GM18867 (cell line): Measurements from ENCODE around the gene SLC17A9.

ENCODE experiments used
- ATAC-seq: cut with Tn5 transposase; IDR thresholded peaks from one replicate; pipeline ENCODE4 v1.9.1; 2021; ENCODE audit warnings: mild to moderate bottlenecking, moderate library complexity; ENCODE audit not compliant: unreplicated experiment

Gene SLC17A9

DNA sequence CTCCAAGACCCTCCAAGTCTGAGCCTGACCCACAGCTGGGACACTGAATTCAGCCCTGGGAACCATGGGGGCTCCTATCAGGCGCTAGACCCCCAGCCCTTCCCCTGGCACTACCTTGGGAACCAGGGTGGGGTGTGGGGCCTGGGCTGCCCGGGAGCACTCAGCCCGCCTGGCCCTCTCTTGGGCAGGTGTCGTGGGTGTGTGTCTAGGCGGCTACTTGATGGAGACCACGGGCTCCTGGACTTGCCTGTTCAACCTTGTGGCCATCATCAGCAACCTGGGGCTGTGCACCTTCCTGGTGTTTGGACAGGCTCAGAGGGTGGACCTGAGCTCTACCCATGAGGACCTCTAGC lies 14.6 kb downstream of the SLC17A9 start:
- no peak for ATAC-seq

DNA sequence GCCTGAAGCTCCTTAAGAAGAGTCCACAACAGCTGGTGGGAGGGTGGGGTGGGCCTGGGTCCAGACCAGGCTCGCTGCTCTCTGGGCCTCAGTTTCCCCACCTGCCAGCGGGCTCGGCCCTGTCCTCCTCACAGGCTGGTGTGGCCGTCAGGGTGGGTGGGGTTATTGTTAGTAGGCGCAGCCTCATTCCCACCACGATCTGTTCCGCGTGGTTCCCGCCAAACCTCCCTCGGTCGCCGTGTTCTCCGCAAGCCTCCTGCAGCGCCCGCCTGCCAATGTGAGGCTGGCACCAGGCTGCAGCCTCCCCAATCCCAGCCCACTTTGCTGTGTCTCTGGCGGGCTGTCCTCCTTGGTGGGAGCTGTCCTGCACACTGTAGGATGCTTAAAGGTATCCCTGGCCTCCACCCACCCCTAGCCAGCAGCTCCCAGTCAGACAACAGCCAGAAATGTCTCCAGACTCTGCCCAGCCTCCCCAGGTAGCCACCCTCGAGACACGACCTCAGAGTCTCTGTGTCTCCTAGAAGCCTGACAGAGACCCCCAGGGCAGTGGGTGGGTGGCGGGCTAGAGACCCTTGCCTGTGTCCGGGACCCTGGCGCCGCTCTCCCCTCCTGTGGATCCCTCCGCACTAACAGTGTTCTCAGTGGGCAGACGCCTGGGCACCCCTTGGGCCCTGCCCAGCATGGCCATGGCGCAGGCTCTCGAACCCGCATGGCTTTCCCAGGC lies 15.3 kb downstream of the SLC17A9 start:
- no peak for ATAC-seq

DNA sequence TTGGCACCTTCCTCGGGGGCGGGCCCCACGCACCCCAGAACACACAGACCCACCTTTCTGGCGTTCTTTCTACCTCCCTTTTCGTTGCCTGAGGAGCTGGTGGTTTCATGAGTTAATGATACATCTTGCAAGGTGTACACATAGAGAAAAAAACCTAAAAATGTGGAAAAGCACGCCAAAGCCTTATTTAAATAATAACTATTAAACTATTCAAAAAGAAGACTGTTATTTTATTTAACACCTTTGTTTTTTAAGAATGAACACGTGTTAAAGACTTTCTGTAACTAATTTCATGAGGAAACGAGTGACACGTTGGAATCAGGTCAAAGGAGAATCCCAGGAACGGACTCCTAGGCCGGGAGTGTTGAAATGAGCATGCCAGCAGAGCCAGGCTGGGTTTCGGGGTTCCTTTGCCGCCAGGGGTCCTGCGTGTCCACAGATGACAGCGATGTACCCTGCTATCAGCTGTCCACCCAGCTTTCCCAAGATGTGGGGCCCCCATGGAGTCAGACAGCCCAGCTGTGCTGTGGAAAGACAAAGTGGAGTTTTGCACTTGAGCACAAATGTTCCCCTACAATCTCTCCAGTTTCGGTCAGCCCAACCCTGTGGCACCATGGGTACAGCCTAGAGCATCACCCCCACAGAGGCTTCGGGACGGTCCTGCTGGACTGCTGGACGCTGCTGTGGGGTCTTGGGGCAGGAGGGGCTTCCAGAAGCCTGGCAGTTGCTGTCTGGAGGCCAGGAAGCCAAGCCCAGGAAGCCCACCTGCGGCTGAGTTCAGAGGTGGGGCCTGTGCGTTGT lies 16.1 kb downstream of the SLC17A9 start:
- ATAC-seq, result no peak

DNA sequence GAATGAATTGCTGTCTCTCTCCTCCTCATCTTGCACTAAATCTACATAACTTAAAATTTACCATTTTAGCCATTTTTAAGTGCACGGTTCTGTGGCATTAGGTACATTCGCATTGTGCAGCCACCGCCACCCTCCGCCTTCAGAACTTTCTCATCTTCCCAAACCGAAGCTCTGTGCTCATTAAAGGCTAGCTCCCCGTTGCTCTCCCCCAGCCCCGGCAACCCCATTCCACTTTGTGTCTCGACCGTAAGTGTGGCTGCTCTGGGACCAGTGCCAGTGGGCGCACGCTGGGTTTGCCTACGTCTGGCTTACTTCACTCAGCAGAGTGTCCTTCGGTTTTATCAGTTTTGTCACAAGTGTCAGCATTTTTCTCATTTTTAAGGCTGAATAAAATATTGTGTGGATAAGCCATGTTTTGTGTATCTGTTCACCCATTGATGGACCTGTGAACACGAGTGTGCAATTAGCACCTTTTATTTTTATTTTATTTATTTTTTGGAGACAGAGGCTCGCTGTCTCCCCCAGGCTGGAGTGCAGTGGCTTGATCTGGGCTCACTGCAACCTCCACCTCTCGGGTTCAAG lies 16.8 kb downstream of the SLC17A9 start:
- ATAC-seq, result no peak

DNA sequence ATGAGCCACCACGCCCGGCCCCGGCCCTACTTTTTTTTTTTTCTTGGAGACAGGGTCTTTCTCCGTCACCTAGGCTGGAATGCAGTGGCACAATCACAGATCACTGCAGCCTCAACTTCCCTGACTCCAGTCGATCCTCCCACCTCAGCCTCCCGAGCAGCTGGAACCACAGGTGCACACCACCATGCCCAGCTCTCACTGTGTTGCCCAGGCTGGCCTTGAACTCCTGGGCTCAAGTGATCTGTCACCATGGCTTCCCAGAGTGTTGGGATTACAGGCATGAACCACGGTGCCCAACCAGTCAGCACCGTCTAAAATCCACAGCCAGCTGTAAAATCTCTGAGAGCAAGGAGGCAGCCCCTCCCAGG lies 17.4 kb downstream of the SLC17A9 start:
- no peak for ATAC-seq

DNA sequence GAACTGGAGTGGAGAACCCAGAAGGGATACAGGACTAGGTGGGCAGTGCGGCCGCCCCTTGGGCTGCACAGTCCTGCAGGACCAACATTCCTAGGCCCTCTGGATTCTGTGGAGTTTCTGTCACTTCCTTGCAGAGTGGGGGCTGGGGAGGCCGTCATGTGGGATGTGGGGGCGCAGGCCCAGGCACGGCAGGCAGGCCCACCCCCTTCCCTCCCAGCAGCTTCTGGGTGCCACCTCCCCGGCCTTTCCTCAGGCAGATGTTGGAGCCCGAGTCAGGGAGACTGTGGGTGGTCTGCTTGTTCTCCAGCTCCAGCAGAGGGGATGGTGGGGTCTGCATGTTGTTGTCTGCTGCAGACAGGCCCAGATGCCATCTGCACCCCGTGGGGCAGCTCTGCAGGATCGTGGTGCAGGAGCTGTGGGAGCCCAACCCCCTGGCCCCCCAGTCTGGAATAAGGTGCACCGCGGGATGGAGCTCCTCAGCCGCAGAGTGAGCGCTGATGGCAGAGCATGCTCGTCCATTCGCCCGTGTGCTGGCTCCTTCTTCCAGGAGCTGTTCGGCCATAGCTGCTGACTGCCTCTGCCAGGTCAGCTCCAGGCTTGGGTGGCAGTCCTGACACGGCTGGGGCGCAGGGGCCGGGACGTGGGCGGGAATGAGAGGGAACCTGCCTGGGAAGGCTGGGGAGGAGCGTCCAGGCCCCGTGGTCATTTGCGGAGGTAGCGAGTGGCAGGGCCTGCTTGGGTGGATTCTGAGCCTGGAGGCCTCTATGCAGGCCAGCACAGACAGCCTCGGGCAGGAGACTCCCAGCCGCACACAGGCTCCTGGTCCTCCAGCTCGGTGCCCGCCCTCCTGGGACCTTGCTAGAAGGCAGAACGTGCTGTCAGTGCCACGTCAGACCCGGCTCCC lies 18.1 kb downstream of the SLC17A9 start:
- ATAC-seq, result no peak

DNA sequence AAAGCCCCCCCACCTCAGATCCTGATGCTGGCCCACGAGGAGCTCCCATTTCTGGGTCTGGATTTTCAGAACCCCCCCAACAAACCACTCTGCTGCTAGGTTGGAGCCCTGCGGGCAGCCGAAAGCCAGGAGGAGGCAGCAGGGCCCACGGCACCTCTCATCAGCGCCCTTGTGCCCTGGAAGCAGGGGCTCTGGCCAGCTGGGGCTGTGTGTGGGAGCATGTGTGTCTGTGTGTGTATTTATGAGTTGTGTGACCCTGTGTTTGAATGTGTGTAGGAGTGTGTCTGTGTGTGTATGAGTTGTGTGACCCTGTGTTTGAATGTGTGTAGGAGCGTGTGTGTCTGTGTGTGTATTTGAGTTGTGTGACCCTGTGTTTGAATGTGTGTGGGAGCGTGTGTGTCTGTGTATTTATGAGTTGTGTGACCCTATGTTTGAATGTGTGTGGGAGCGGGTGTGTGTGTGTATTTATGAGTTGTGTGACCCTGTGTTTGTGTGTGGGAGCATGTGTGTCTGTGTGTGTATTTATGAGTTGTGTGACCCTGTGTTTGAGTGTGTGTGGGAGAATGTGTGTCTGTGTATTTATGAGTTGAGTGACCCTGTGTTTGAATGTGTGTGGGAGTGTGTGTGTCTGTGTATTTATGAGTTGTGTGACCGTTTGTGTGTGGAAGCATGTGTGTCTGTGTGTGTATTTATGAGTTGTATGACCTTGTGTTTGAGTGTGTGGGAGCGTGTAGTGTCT lies 18.9 kb downstream of the SLC17A9 start:
- ATAC-seq, result no peak

DNA sequence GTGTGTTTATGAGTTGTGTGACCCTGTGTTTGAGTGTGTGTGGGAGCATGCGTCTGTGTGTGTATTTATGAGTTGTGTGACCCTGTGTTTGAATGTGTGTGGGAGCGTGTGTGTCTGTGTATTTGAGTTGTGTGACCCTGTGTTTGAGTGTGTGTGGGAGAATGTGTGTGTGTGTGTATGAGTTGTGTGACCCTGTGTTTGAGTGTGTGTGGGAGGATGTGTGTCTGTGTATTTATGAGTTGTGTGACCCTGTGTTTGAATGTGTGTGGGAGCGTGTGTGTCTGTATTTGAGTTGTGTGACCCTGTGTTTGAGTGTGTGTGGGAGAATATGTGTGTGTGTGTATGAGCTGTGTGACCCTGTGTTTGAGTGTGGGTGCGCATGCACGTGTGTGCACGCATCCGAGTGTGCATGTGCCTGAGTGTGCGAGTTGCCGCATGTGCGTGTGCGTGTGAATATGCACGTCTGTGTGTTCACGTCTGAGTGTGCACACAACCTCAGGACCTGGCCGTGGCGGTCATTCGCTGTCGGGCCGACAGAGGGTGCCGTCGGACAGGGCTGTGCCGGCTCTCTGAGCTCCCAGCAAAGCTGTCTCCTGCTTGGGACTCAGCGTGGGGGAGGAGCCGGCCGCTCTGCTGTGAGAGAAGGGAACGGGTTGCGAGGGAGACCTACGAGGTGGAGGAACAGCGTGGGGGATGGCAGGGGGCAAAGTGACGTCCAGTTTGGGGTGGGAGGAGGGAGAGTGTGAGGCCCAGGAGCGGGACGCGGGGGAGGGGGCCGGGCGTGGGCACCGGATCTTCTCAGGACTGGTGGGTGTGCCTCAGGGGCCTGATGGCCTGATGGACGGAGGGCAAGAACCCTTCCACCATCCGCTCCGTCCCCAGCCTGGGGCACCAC lies 19.7 kb downstream of the SLC17A9 start:
- peak; percentile 69 for ATAC-seq

DNA sequence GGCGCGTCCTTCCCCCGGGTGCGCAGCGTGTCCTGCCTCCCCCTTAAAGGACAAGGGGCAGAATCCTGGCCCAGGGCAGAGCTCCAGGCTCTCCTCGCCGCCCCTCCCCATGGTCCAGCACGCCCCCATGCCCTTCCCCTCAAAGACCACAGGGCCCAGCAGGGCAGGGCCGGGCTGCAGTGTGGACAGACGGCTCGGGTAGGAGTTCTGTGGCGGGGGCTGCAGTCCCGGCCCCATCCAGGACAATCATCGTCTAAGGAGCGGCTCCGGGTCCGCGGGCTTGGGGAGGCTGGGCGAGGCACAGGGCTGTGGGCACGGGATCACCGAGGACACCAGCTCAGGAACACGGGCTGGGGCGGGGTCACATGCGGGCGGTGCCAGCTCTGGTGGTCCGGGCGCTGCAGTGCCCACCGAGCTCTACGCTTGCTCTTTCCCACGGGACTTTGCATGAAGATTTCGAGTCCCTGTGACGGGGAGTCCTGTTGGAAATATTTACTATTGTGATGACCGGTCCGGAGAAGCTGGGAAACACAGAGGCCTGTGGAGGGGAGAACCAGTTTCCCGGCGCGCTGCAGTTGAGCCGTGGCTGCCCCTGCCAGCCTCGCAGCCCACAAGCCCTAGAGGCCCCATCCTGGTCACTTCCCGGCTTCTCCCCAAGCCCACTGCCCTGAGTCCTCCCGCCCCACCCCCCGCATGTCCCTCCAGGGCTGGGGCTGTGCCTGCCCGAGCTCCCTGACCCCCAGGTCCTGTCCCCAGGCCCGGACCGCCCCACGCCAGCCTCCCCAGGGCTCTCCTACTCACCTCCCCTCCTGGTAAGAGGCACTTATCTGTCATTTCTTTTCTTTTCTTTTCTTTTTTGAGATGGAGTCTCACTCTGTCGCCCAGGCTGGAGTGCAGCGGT lies 20.6 kb downstream of the SLC17A9 start:
- no peak for ATAC-seq

DNA sequence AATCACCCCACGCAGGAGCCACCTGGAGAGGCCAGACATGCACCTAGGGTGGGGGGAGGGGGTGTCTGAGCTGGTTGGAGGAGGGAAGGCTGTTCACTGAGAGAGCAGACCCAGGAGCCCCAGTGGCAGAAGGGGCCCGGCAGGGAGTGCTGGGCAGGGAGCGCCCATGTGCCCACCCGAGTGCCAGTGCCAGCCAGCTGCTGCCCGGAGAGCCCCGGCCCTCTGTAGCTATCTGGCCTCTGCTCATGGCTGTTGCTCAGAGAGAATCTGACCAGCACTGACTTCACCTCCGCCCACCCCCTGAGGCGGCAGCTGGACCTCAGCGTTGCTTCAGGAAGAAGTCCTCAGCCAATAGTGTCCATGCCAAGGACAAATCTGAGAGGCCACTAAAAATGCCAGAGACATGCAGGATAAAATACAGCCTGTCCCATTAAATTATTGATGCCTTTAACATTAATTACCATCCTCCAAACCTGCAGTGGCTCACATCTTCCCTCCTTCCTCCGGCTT lies 22.8 kb downstream of the SLC17A9 start:
- no peak for ATAC-seq

DNA sequence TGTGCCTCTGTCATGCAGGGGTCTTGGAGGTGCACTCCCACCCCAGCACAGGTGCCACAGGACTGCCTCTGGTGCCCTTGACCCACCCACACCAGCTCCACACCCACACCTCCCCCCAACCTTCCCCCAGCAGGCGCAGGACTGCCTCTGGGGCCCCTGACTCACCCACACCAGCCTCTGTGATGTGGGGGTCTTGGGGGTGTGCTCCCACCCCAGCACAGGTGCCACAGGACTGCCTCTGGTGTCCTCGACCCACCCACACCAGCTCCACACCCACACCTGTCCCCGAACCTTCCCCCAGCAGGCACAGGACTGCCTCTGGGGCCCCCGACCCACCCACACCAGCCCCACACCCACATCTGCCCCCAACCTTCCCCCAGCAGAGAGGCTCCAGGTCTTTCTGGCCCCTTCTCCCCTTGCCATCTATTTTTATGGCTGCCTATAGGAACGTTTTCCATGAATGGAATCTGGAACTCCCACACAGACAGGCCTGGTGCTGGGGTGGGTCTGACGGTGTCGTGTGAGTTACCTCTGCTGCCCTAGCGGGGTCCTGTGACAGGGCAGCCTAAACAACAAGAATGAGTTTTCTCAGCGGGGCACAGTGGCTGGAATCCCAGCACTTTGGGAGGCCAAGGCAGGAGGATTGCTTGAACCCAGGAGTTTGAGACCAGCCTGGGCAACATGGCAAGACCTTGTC lies 23.5 kb downstream of the SLC17A9 start:
- no peak for ATAC-seq

DNA sequence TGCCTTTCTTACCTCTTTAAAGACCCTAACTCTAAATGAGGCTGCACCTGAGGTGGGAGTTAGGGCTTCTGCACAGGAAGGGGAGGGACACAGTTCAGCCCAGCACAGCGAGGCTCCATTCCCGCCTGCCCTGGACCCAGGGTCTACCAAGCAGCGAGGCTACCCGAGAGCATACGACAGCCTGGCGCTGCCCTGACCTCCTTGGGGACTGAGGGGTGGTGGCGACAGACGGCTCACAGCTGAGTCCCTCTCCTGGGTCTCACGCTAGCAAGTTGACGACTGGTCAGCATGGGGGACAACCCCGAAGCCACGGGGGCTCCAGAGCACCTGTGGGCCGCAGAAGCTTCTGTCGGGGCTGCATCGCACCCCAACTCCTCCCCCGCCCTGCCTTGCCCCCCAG lies 24.4 kb downstream of the SLC17A9 start:
- no peak for ATAC-seq

DNA sequence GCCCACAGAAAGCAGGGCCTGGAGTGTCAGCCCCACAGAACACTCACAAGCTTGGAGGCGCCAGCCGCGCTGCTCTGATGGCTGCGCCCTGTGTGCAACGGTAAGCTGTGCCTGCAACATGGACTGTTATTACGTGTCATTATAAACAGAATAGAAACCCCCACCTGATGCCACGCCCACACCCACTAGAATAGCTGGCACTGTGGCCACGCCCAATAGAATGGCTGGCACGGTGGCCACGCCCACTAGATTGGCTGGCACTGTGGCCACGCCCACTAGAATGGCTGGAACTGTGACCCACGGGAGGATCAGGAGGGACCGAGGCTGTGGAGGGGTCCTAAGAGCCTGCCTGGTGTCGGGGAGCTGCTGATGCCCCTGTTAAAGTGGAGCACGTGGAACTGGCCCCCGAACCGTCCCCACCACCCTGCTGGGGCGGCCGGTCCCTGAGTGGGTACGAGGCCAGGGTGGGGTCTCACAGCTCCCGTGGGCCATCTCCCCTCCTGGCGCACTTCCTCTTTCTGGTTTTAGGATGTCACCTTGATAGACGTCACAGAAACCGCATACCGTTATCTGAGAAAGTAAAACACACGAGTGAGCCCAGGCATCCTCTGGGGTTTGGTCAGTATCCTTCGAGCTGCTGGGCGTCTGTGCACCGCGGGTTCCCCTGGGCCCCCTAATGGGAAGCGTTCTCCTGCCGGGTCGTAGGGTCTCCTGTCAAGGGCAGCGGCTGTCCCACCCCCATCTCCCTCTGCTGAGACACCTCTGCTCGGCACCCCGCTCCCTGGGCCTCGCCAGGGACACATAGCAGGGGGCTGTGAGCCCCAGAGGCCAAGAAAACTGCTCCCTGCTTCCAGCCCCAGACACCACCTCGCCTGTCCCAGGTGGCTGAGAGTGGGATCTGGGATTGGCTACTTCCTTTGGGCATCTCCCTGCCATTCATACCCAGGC lies 25.4 kb downstream of the SLC17A9 start:
- ATAC-seq, result peak; percentile 58

DNA sequence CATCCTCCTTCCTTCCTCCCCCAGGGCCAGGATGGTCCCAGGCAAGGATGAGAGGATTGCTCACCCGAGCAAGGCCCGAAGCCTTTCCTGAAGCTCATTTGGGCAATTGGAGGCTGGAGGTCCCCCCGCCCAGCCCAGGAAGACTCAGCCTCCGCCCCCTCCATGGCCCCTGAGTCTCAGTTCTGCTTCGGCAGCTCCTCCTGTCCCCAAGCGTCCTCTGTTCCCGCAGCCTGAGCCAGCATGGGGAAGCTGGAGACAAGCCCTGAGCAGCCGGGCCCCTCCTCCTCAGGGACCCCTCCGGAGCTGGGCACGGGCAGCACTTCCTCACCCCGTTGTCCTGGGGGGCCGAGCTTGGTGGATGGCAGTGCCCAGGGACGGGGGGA lies 26.0 kb downstream of the SLC17A9 start:
- no peak for ATAC-seq

DNA sequence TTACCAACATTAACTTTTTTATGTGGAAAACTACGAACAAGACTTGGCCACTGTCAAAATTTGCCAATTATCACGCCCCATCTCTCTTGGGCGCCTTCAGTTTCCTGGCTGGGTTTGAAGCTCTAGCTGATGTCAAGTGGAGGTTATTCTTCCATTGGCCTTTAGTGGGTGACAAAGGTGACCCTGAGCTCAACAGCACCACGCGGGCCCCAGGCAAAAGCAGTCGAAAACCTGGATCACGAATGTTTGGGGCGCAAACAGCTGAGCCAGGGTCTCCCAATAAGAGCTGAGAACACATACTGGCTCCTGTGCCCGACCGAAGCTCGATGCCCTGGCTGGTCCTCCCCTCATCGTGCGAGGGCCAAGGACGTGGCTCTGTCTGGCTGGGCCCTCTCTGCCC lies 26.8 kb downstream of the SLC17A9 start:
- ATAC-seq, result no peak

DNA sequence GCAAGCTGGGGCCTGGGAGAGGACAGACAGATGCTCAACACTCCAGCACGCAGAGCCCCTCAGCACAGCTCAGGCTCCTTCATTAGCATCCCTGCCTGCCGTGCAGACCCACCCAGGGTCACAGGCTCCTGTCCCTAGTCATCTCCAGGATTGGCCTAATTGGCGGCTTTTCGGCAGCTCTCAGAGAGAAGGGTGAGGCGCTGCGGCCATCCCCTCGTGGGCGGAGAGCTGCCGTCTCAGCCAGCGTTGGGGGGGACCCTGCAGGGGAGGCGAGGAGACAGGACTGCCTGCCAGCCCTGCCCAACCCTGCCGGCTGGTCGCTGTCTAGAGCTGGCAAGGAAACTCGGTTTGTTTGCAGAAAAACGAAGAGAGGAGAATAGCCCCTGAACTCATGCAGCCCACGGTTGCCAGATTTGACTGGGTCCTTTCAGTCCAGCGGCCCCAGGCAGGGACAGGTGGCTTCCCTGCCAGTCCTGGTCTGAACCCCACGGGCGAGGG lies 27.4 kb downstream of the SLC17A9 start:
- ATAC-seq, result no peak
